IPS-NIHi11 (cell line): ENCODE data around the gene KAZALD1.

Experiments
- DNase-seq: peaks from one replicate; pipeline ENCODE4 v3.0.0; 2012; ENCODE audit warnings: mixed read lengths, low spot score

The KAZALD1 gene

DNA sequence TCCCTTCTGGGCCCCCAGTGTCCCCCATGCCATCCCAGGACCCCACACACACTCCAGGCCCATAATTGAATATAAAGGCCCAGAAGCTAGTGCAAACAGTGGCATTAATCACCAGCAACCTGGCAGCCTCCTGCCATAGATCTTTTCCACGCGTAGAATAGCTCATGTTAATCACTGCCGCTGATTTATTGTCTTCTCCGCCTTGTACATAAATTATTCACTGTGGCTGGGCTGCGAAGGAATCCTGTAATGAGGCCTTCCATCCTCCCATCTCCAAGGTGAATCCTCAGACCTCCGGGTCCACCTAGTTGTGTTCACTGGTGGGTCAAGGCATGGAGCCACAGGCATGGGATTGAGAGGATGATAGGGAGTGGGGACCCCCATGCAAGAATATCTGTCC lies 33.2 kb downstream of the KAZALD1 start:
- no peak for DNase-seq

DNA sequence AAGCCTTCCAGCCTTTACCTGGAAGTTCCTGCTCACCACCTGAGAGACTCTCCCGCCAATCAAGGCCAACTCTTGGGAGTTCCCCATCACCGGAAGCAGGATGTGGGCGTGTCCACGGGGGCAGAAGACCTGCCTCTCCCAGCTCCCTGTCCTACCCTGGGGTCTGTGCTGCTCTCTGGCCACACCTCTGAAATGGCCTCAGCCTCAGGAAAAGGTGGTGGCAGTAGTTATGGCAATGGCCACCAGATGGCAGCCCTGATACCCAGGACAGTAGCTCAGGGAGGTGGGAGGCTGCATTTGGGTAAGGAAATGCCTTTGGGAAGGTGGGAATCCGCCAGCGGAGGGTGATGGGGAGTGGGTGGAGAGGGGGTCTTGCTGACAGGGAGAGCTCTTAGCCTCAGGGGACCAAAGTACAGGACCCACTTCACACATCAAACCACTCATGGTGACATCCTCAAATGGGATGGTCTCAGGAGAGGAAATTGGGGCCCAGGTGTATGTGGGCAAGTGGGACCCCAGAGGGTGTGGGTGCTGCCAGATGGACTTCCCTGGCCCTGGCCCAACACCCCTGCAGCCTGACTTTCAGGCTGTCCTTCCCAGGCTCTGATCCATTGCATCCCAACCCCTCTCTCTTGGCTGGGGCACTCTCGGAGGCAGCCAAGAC lies 33.9 kb downstream of the KAZALD1 start:
- peak; percentile 95 for DNase-seq

DNA sequence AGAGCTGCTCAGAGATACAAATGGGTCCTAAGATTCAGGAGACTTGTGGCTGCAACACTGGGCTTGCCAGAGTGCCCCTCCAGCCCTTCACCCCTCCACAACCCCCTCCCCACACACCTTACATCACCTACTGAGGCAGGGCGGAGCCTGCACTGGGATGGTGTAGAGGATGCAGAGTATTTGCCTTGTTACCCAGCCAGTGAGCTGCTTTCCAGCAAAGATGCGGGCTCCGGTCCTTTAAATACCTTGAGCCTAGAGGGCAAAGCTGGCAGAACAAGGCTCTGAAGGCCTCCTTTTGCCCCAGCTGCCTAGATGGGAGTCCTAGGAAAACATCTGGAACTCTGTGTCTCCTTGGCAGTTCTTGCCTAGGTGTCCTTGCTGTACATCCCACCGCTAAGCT lies 34.6 kb downstream of the KAZALD1 start:
- no peak for DNase-seq

DNA sequence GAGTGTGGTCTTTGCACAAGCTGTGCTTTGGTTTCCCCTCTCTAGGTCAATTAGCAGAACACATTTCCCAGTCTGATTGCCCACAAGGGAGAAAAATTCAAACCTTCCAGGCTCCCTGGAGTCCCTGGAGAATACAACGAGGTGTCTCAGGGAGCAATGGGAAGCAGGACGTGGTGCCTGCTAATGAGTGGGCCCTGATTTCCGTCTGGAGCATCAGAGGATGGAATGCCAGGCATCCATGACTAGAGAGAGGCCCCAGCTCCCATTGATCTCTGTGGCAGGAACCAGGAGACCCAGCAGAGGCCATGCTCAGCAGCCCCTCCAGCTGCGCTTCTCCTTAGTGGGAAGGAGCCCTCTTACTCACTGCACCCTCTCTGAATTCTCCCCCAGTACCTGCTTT lies 36.1 kb downstream of the KAZALD1 start:
- no peak for DNase-seq

DNA sequence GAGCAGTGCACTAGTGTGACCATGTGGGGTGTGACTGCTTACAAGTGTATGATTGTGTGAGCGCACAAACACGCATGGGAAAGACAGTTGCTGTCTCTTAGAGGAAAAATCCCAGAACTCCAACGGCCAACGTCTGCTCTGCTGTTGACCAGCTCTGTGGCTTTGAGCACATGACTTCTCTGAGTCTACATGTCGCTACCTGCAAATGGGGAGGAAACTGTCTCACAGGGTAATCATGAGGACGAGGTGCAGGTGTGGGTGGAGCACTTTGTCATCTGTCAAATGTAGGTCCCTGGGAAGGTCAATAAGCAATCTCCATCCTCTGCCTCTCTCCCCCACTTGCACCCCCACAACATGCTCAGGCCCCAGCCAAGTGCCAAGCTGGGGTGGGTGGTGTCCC lies 38.1 kb downstream of the KAZALD1 start:
- DNase-seq: no peak

DNA sequence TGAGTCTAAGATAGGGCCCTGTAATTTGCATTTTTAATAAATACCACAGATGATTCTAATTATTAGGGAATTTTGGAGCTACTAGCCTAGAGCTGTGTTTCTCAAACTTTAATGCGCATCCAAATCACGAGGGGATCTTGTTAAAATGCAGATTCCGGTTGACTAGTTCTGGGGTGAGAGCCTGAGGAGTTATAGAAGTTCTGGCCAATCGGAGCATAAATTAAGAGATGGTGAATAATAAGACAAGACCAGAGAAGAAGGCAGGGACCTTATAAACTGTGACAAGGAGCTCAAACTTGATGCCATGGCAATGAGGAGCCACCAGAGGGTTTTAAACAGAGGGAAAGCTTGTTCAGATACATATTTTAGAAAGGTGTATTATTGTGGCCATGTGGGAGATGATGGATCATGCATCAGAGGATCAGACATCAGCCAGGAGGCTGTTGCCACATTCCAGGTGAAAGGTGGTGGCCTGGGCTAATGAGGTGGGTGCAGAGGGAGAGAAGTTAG lies 39.6 kb downstream of the KAZALD1 start:
- no peak for DNase-seq

DNA sequence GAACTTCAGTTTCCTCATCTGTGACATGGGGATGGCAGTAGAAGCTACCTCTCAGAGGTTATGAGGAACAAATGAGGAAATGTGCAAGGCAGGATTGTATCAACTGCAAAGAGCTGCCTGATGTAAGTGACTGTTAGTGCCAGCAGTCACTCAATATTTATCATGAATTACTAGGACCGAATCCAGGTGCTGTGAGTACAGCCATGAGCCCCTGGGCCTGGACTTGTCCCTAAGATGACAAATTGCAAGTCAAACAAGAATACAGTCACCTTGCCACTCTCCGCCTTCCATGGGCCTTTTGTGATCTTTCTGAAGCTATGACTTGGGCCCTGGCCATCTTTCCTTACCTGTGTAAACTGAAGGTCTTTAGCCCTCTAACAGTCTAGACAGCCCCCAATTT lies 41.6 kb downstream of the KAZALD1 start:
- DNase-seq: no peak

DNA sequence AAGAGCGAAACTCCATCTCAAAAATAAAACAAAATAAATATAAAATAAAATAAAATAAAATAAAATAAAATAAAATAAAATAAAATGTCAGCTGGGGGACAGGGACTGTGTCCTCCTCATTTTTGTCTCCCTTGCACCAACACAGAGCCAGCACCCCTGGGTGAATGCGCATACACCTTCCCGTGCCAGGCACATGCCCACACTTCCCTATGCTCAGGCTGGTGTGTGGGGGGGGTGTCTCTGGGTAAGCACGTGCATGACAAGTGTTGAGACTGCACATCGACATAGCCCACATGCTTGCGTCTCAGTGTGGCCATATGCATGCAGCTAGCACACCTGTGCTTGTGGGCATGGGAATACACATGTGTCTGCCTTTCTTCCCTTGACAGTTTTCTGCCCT lies 44.6 kb downstream of the KAZALD1 start:
- DNase-seq: no peak

DNA sequence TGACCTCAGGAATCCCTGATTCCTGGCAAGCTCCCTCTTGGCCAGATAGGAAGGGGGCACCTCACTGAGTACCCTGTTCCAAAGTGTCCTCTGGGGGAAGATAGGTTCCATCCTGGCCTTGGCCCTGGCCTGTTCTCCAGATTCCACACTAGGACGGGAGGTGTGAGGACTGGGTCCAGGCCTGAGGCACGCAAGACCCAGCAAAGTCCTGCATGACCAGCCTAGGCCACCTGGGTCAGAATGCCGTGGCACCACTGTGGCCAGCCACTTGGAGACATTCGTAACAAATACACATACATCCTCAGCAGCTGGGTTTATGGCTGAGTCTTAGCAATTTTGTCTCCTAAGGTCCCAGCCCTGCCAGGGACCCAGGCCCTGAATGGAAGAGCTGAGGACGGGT lies 46.0 kb downstream of the KAZALD1 start:
- DNase-seq: no peak

DNA sequence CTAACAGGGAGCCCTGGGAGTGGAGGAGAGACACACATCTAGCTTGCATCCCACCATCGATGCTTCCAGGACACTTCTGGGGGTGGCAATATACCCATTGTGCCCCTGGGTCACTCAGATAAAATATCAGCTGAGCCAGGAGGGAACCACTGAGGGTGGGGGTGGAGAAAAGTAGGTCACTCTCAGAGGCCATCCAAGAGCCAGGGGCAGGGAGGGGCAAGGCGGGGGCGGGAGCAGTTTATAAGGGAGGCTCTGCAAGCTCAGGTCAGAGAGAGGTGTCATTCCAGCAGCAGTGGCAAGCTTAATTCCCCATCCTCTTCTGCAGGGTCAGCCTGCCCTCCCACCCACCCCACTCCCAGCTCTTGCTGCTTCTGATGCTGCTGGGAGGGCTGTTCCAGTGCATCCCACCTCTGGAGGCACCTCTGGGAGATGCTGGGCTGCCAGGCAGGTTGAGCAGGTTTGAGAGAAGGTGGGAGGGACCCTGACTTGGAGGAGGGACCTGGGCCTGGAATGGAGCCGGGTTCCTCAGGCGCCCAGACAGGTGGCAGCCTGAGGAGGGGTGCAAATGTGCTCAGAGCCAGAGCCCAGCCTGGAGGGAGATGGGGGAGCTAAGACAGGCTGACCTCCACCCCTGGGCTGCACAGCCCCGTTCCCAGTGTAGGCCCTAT lies 49.2 kb downstream of the KAZALD1 start:
- DNase-seq: peak; percentile 58

DNA sequence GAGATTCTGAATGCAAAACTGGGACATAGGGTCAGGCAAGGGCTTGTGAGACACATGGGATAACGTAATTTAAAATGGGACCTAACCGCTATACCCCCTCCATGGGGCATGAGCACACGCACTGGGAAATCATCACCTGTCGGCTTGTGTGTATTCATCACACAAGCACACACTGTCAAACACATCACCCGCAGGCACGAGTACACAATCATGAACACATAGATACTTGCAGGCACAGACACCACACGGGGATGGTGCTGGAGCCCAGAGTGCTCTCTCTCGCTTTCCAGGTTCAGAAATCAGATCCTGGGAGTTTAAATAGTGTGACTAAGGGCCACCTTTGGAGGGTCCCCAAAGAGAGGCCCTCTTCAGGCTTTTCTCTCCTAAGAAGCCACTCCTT lies 49.8 kb downstream of the KAZALD1 start:
- no peak for DNase-seq

DNA sequence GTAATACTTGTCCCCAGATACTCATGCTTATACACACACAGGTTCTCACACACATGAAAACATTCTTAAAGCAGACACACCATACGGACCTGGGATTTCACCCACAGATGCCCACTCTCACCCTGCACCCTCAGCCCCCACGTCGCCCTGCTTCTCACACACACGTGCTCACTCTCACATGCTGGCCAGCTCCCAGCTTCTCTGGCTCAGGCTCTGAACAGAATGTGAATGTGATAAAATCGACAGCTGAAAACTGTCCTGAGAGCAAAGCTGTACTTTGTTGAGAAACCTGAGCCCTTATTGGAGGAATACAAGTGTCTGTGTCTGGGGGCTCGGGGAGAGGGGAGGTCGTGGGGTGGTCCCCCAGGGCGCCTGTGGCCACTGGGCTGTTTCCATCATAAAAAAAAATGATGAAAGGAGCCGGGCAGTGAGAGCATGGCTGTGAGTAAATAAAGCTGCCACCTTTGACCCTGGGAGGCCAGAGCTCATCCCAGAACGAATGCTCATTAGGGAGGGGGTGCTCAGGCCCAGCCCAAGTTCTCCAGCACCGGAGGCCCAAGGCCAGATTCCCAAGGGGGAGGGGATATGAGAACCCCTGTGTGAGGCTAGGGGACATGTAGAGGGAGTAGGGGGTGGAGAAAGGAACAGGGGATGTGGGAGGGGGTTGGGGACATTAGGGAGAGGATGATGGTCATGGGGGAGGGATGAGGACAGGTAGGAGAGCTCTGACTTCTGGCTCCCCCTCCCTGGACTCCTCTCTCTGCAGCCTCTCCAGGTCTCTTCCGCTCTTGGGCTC lies 51.2 kb downstream of the KAZALD1 start:
- no peak for DNase-seq

DNA sequence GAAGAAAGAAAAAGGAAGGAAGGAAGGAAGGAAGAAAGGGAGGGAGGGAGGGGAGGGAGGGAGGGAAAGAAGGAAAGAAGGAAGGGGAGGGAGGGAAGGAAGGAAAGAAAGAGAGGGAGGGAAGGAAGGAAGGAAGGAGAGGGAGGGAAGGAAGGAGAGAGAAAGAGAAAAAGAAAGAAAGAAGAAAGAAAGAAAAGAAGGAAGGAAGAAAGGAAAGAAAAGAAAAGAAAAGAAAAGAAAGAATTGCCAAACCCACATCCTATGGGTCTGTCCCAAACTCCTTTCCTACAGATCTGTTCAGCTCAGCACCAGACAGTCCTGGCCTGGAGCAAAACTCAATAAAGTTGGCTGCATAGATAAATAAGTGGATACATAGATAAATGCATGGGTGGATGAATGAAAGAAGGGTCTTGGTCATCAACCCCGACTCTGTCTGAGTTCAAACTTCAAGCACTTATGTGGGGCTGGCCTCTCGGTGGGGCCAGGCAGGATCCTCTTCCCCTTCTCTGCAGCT lies 52.2 kb downstream of the KAZALD1 start:
- no peak for DNase-seq

DNA sequence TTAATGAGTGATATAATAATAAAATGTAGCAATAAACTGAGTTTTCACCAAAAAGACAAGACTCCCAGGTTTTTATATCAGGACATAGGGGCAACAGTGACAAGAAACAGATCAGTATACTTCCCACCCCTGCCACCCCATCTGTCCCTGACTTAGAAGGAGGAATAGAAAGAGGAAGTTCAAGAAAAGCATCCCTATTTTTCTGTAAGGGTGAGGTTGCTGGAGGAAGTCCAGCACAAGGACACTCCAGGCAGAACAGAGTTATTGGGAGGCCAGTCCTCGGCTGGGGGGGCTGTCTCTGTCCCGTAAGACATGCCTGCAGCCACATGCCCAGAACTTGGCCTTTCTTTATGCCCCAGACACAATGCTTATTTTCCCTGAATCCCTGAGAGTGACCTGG lies 52.9 kb downstream of the KAZALD1 start:
- DNase-seq: no peak
